GM12874 (cell line): ENCODE data around the gene CLBA1.

Source experiments
- TF ChIP-seq, protein P1 (sequence below): IDR thresholded peaks from 2 replicates; pipeline ENCODE4 v1.5.1; 2011; ENCODE audit warnings: low read depth, mild to moderate bottlenecking, control low read depth, low read length, moderate library complexity; ENCODE audit not compliant: insufficient read depth

CLBA1 gene

DNA sequence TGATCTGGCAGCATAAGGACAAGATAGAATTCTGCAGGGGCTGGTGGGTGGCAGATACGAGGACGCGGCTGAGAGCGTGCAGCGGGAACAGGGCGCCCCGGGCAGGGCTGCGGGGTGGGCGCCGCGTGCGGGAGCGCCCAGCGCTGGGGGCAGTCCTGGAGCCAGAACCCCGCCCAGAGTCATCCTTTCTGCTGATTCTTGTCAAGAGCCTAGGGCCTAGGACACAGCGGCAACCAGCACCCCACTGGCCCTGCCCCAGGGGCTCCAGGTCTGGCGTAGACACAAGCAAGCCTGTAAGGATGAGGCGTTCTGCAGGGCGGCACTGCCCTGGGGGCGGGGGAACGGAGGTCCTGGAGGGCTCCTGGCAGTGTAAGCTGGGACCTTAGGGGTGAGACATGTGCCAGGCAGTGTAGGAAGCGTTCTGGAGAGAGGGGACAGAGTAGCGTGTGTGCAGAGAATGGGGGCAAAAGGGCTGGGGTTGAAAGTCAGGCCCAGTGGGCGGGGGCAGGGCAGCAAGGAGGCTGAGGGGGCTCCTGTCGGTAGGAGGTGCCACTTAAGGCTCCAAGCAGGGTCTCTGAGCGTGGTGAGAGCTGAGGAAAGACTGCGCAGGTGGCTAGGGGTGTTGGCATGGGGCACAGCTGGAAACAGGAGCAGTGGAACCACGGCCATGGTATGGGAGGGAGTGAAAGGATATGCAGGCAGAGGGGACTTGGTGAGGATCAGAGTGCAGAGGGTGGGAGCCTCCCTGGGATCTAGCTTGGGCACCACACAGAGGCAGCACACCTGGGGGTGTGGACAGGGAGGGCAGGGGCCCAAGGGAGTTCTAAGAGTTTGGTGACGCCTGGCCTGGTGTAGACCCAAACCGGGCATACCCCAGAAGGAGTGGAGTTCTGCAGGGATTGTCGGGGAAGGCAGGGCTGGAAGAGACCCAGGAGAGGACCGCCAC lies 6.6 kb upstream of the CLBA1 start:
- TF ChIP-seq, protein P1, sequence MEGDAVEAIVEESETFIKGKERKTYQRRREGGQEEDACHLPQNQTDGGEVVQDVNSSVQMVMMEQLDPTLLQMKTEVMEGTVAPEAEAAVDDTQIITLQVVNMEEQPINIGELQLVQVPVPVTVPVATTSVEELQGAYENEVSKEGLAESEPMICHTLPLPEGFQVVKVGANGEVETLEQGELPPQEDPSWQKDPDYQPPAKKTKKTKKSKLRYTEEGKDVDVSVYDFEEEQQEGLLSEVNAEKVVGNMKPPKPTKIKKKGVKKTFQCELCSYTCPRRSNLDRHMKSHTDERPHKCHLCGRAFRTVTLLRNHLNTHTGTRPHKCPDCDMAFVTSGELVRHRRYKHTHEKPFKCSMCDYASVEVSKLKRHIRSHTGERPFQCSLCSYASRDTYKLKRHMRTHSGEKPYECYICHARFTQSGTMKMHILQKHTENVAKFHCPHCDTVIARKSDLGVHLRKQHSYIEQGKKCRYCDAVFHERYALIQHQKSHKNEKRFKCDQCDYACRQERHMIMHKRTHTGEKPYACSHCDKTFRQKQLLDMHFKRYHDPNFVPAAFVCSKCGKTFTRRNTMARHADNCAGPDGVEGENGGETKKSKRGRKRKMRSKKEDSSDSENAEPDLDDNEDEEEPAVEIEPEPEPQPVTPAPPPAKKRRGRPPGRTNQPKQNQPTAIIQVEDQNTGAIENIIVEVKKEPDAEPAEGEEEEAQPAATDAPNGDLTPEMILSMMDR, result no peak

DNA sequence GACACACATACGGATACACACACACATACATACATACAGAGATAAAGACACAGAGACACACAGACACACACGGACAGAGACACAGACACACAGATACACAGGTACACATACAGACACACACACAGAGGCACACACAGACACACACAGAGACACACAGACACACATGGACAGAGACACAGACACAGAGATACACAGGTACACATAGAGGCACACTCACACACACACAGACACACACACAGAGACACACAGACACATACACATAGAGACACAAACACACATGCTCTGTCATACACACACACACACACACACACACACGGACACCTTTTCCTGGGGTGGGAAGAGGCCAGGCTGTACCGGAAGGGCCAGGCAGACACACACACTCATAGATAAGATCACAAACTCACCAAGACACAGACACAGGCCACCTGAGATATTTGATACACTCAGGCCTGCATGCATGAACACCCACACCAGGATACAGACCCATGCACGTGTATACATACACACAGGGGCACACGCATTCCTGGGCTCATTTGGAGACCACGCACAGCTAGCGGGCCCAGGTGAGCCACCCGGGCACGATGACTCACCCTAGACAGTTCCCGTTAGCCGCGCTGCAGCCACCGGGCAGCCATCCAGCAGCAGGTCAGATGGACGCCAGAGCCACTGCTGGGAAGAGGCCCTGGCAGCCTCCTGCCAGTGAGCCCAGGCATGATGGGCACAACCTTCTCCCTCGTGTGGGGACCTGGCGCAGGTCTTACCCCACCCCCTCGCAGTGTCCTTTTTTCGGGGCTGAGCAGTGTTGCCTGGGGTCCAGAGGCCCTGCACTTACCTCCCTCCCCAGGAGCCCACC lies 5.6 kb upstream of the CLBA1 start:
- TF ChIP-seq, protein P1, result no peak

DNA sequence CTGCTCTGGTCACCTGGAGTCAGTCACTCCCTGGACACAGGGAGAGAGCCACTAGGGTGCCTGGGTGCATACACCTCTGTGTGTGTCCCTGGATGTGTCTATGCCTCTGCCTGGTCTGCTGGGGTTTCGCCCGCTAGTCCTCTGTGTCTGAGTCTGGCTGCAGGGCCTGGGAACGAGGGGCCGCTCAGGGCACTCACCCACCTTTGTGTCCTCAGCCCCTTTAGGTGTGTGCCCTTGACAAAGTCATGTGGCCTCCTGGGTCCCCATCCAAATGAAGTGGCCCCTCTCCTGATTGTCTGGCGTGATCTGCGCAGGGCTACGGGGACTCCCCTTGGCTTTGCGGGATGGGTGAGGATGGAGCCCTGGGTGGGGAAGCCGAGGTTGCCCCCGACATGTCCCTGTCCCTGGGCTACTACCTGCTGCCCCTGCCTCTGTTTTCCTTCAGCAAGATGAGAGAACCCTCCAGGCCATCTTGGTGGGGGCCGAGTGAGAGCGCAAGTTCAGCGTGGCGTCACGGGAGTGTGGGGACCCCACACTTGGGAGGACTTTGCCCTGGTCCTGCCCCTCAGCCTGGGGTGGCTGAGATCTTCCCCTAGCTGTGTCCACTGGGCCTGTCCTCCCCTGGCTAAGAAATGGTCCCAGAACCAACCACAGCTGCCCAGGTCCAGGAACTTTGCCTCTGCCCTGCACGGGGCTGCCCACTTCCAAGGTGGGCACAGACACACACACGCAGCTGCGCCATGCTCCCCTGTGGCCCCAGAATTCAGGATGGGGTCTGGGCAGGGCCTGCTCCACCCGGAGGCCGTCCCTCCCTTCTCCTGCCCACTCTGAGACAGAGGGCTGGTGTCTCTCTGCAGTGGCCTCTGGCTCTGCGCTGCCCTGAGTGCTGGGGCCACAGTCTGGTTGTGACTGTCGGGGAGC lies 4.7 kb upstream of the CLBA1 start:
- TF ChIP-seq, protein P1, result no peak

DNA sequence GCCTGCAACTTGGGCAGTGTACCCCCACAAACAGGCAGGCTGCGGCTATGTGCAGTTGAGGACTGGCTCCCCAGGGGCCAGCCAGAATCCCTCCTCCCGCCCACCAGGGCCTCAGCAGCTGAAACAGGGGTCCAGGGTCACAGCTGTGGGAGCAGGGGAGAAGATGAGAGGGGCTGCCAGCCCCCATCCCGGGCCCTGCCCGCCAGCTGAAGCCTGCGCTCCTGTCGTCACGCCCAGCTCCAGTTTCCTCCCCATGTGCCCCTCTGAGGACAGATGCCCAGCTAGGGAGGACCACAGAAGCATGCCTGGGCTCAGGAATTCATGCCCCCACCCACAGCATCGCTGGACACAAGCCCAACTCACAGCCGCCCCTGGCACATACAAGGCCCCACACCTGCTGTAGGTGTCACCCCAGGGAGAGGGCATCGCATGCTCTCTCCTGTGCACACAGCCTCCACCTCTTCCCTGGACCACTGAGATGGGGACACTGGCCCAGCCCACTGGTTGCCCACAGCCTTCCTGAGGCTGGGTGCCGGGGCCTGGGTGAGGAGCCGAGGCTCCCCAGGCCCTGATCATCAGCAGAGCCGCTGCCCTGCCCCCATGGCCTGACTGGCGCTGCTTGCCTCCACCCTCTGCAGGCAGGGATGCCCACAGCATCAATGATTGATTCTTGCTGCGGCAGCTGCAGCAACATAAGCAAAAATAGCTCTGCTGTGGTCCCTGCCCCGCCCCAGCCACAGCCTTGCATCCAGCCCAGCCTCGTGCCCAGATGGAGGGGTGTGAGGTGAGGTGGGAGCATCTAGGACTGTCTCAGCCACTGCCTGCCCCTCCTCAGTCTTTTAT lies 3.7 kb upstream of the CLBA1 start:
- TF ChIP-seq, protein P1, result no peak

DNA sequence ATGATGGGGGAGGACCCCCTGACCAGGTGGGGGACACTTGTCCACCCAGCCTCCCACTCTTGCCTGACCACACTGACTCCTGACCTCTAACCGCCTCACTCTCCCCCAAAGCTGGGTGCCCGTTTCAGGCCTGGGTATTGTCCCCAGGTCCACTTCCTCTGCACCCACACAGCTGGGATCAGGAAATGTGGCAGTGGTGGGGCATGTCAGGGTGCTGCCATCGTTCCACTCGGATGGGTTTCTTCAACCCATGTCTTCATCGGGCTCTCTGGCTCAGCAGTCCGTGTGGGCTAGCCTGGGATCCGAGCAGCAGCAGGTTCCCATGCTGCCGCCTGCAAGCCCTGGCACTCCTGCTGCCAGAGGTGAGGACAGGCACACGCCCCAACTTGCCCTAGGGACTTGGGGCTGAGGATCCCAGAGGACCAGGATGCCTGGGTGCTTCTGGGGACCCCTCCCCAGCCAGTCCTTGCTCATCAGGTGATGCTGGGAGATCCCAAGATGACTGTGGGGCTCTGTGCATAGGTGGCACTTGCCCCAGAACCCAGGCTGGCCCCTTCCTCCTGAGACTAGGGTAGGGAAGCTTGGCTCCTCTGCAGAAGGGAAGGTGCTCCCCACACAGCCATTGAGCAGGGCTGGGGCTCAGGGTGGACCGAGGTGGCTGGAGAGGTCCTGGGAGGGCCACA lies 2.9 kb upstream of the CLBA1 start:
- TF ChIP-seq, protein P1, result no peak

DNA sequence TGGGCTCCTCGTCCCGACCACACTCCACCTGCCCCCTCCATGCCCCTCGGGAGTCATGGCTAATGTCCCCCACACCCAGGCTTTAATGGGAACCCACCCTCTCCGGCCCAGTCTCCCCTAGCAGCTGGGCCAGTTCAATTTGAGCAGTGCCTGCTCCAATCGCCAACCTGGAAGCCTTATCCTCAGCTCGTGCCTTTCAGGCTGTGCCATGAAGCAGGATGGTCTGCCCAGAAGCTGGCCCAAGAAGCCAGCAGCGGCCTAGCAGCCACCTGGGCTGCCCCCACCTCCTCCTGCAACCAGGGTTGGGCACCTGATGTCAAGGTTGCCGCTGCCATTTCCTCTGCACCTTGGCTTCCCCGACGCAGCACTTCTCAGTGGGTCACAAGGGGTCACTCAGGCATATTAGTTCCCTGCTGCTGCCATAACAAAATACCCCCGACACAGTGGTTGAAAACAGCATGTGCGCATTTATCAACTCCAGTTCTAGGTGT lies 2.3 kb upstream of the CLBA1 start:
- TF ChIP-seq, protein P1, result no peak
